GM19025 (cell line): ENCODE measurements around the gene AKR1C1.
"Not testable (repeated sequence)": the region's sequence is repeated elsewhere in the genome, so short reads cannot be mapped to it uniquely, and the experiment has no call there.

Source experiments
- ATAC-seq: cut with Tn5 transposase; IDR thresholded peaks from one replicate; pipeline ENCODE4 v1.9.1; 2021; ENCODE audit warnings: mild to moderate bottlenecking, low read depth, moderate library complexity; ENCODE audit not compliant: unreplicated experiment

AKR1C1 gene

GRCh38 chr10:4962876-4963814 is at the start of gene AKR1C1:
TSS of gene AKR1C1 (plus strand) at chr10:4963415. CDS start at chr10:4963445, 30 bp downstream.
- ATAC-seq, result not testable (repeated sequence)

DNA sequence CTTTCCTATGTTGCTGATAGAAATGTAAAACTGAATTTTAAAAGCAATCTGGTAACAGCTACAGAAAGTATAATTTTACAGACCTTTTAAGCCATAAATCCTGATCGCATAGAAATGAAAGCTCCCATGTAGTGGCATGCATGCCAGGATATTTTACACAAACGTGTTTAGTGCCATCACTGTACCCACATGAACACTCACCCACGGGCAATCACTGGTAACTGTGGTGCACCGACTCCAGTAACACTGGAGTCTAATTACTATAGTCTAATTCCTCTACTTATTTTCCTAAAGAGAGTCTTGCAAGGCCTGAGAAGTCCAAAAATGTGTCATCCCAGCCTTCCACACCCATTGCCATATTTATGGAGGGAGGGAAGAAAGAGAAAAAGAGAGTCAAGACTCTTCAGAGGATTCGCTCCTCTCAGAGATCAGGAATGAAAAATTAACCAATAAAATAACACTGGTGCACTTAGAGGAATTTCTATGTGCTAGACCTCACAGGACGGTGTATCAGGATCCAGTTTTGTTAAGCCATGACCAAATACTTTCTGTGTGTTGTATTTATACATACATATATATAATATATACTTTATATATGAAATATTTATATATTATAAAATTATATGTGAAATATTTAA is 48.9 kb upstream of the AKR1C1 start:
- ATAC-seq, result no peak

DNA sequence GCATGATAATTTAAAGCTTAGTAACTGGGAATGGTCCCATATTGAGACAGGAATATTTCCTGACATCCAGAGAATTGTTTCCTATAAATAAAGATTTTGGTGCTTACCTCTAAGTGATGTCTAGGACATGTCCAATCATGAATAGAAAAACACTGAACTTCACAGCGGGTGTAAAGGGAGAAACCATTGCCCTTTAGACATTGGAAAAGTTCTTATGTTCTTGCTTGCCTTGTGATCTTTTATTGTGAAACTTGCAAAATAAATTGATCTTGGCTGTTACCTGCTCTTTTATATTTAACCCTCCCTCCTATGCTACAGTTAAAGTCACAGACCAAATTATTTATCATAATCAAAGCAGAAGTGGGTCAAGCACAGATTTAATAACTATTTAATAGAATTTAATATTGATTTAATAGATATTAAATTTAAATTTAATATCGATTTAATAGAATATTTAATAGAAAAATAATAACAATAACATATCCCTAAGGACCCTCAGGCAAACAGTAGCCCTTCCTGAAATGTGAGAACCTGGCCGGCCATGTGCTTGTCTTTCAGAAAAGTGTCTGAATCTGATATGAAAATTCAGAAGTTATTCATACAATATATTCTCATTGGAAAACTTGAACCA is 47.0 kb upstream of the AKR1C1 start:
- ATAC-seq, result no peak

GRCh38 chr10:4918236-4918635 is 45.0 kb upstream of the AKR1C1 start:
- no peak for ATAC-seq

DNA sequence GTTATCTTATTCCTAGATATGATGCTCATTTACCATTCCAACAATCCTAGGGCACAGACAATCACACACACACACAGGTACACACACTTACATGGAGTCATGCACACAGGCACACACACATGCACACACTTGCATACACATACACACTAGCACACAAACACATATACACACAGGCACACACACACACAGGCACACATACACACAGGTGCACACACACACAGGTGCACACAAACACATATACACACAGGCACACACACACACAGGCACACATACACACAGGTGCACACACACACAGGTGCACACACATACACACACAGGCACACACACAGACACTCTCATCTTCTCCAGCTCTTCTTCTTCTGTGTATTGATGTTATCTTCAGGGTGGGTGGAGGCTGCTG is 38.7 kb upstream of the AKR1C1 start:
- ATAC-seq, result not testable (repeated sequence)

DNA sequence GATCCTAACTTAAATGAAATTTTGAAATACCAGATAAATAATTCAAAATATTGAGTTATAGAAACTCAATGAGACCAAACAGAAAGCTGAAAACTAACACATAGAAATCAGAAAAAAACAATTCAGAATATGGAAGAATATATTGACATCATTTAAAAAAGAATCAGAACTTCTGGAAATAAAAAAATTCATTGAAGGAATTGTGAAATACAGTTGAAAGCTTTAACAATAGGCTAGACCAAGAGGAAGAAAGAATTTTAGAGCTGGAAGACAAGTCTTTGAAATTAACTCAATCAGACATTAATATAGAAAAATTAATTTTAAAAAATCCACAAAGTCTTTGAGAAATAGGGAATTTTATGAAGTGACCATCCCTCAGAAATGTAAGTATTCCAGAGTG is 36.8 kb upstream of the AKR1C1 start:
- ATAC-seq, result no peak

DNA sequence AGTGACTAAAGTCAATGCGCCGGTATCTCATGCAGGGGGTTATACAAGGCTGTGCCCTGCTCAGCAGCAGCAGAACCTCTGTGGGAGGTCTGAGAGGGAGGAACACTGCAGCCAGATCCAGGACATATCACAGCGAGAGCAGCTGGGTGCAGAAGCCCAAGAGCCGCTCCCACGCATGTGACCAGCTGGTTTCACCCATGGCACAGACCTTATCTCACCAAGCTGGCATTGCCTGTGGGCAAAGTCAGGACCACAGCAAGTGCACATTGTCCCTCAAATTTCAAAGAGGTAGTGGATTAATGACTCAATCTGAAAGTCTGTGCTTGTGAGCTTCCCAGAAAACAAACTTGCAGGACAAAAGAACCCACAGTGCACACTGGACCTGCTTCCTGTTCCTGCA is 31.6 kb upstream of the AKR1C1 start:
- ATAC-seq, result no peak

- ATAC-seq, result no peak
Observed at GRCh38 chr10:4934391-4934987, 28.7 kb upstream of the AKR1C1 start.

DNA sequence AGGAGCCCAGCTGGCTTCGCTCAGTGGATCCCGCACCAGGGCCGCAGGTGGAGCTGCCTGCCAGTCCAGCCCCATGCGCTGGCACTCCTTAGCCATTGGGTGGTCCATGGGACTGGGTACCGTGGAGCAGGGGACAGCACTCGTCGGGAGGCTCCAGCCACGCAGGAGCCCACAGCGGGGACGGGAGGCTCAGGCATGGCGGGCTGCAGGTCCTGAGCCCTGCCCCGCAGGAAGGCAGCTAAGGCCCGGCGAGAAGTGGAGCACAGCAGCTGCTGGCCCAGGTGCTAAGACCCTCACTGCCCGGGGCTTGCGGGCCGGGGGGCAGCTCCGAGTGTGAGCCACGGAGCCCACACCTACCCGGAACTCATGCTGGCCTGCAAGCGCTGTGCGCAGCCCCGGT is 25.9 kb upstream of the AKR1C1 start:
- ATAC-seq, result no peak

- ATAC-seq, result no peak
Observed at GRCh38 chr10:4939224-4940072, 23.8 kb upstream of the AKR1C1 start.

DNA sequence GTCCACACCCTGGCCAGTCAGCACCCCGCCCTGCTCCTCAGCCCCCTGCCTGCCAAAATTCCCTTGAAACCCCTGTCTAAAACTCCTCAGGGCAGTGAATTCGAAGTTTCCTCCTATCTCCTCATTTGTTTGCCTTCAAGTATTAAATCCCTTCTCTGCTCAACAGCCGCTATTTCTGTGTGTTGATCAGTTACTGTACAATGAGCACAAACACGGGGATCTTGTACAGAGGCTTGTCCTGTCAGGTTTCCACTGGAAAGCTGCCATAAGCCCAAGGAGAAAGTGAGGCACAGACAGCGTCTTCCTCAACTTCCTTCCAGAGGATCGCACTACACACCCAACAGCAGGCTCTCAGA is 23.2 kb upstream of the AKR1C1 start:
- not testable (repeated sequence) for ATAC-seq

- not testable (repeated sequence) for ATAC-seq
Observed at GRCh38 chr10:4940909-4941308, 22.3 kb upstream of the AKR1C1 start.

DNA sequence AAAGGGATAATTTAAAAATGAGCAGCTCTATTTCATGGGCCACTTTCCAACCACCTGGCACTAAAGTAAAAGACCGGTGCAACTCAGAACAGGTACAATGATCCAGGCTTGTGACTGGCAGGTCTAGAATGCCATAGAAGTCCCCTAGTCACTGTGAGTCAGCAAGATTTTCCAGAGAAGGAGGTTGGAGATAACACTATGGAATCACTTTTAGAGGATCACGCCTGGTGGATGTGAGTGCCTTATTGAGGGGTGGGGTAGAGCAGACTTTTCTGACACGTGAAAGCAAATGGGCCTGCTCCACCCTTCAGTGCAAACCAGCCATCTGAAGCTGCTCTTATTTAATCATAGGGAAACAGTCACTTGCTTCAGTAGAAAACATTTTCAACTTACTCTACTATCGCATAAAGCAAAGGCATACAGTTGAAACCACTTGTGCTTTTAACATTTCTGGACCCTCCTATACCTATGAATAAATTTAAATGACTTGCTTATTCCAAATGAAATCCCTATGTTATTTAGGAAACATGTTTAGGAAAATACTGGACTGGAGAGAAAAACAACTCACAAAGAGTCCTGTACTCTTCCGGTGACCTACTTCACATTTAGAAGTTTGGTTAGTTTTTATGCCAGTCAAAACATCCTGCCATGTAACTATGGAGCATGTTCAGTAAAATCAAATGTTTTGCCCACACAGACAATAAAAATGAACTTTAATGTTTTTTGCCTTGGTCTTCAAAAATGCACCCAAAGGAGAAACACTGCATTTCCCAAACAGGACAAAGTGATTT is 21.5 kb upstream of the AKR1C1 start:
- no peak for ATAC-seq

- not testable (repeated sequence) for ATAC-seq
Observed at GRCh38 chr10:4942931-4943330, 20.3 kb upstream of the AKR1C1 start.

DNA sequence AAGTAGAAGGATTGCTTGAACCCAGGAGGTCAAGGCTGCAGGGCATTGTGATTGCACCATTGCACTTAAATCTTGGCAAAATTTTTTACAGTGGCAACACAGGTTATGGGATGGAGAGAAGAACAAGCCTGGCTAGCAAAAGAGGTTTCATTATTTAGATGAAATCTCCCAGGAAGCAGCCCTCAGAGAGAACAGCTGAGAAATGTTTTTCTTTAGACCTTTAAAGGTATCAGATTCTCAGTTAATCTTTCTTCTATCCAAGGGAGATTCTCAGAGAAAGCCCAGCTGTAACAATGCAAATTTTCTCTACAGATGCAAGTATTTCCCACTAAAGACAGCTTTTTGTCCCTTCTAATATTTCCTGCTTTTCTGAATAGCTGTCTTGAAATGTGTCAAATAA is 19.8 kb upstream of the AKR1C1 start:
- not testable (repeated sequence) for ATAC-seq

GRCh38 chr10:4943821-4944220 is 19.4 kb upstream of the AKR1C1 start:
- ATAC-seq, result no peak

GRCh38 chr10:4944841-4945240 is 18.4 kb upstream of the AKR1C1 start:
- ATAC-seq, result no peak

DNA sequence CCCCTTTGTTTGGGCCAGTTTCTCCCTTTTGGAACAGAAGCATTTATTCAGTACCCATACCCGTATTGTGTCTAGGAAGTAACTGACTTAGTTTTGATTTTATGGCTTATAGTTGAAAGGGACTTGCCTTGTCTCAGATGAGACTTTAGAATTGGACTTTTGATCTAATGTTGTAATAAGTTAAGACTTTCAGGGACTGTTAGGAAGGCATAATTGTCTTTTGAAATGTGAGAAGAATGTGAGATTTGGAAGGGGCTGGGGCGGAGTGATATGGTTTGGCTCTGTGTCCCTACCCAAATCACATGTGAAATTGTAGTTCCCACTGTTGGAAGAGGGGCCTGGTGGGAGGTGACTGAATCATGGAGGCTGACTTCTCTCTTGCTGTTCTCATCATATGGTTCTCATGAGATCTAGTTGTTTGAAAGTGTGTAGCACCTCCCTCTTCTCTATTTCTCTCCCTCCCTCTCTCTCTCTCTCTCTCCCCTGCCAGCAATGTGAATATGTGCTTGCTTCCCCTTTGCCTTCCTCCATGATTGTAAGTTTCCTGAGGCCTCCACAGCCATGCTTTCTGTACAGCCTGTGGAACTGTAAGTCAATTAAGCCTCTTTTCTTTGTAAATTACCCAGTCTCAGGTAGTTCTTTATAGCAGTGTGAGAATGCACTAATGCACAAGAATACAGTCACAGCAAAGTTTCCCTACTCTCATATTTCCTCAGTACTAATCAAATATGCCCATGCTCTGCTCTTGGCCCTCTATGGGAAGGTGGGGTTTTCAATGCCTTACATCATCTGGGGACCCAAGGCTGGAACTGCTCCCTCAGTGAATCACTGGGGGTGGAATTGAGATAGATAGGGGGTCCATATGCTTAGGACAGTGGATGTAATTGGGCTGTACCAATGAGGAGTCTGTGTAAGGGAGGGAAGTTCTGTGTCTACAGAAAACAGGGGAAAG is 17.2 kb upstream of the AKR1C1 start:
- no peak for ATAC-seq
